K562 (cell line): ENCODE data around the gene ORC1. TPM values are rescaled to one million over a fixed set of nuclear protein-coding genes. Genes with fewer than 3 reads are reported as not detected.

Experiments used
- ATF6 ChIP-seq: sonication (generic); formaldehyde crosslinking; IDR thresholded peaks from 2 replicates; pipeline ENCODE4 v1.4.0; 2020; ENCODE audit warnings: mild to moderate bottlenecking, missing genetic modification reagents
- HMBOX1 ChIP-seq: sonication (generic); IDR thresholded peaks from 2 replicates; pipeline ENCODE4 v1.6.1; 2016
- MGA ChIP-seq: fragments of 450-650 bp; IDR thresholded peaks from 2 replicates; pipeline ENCODE4 v1.6.1; 2016; ENCODE audit warnings: mild to moderate bottlenecking, moderate library complexity
- MTF1 ChIP-seq: fragments of 250-450 bp; sonication (Bioruptor Pico); IDR thresholded peaks from 2 replicates; pipeline ENCODE4 v1.9.0; 2021; ENCODE audit warnings: moderate library complexity, mild to moderate bottlenecking, inconsistent platforms, borderline replicate concordance
- NCOR1 ChIP-seq: fragments of 450-650 bp; IDR thresholded peaks from 2 replicates; pipeline ENCODE4 v1.6.1; 2016; ENCODE audit warnings: mild to moderate bottlenecking, moderate library complexity
- PBX2 ChIP-seq, 2 experiments: IDR thresholded peaks in 1 of 2; conservative IDR thresholded peaks in 1 of 2; 2 replicates each; pipeline ENCODE4 v1.6.1; 2016; ENCODE audit warnings: low read depth in 2 of 2, mild to moderate bottlenecking in 1 of 2, missing compliant biosample characterization in 1 of 2, missing genetic modification characterization in 1 of 2, moderate library complexity in 1 of 2
- ZBTB9 ChIP-seq: fragments of 450-650 bp; formaldehyde crosslinking; IDR thresholded peaks from 2 replicates; pipeline ENCODE4 v1.4.0; 2020; ENCODE audit warnings: mild to moderate bottlenecking, moderate library complexity
- ZNF696 ChIP-seq: fragments of 250-450 bp; sonication (Bioruptor Pico); conservative IDR thresholded peaks from 2 replicates; pipeline ENCODE4 v1.4.0; 2020; ENCODE audit warnings: mild to moderate bottlenecking, moderate library complexity
- polyA plus RNA-seq, 8 experiments: library from polyadenylated mRNA; depleted of rRNA in 4 of 8; stranded (reverse) in 5 of 8; unstranded in 3 of 8; fragments of >200 nt; fragmentation: Nextera tagmentation in 2 of 8; fragmentation: Illumina TruSeq in 1 of 8; extraction: Ambion mirVana in 2 of 8; extraction: Trizol in 1 of 8; gene quantifications; 2 replicates each; pipeline versions ENCODE4 v1.2.1 to v1.2.3, GENCODE V29; 2011 to 2014; ENCODE audit warnings: inconsistent platforms in 1 of 8, missing spikeins in 1 of 8
- total RNA-seq, 7 experiments: library from RNA; depleted of rRNA in 6 of 7; stranded (reverse); fragments of >200 nt in 6 of 7; fragmentation: Illumina TruSeq in 2 of 7; extraction: Trizol in 2 of 7; gene quantifications; 2 replicates each; pipeline versions ENCODE4 v1.2.1 to v1.2.3, GENCODE V29; 2011 to 2021; ENCODE audit warnings: low replicate concordance in 1 of 7

ORC1 gene
- total and polyA plus RNA-seq, 9 of the 15 experiments (the other 6 are each of a cell fraction or from before 2014, with no cell fraction given) = 26.4 to 91.6 (median 69.7) TPM

GRCh38 chr1:52424231-52424636 lies 20.0 kb upstream of the ORC1 start (continued):
- TF ChIP-seq MGA (no peak), PBX2 (CRISPR knock-in tag; IDR thresholded peaks at IDR 0.05; ENCODE audit: low read depth) (no peak), PBX2 (tag; conservative IDR thresholded peaks at IDR 0.05; ENCODE audit: low read depth) (no peak), ZNF696 (CRISPR knock-in tag) (no peak), ZBTB9 (CRISPR knock-in tag) (no peak), HMBOX1 (peak; percentile 97), NCOR1 (no peak), ATF6 (CRISPR knock-in tag) (no peak), MTF1 (CRISPR knock-in tag) (no peak)
